GM12878 (cell line): ENCODE measurements around the gene TIMD4. TPM values are rescaled to one million over a fixed set of nuclear protein-coding genes. Genes with fewer than 3 reads are reported as not detected.

Source experiments
- ATAC-seq: fragments of 200-7000 bp; cut with Tn5 transposase; 3 replicates; pipeline ENCODE4 v1.9.1; 2020; ENCODE audit warnings: mild to moderate bottlenecking, moderate library complexity
- BruUV-seq: library from RNA; stranded (reverse); fragments of 400-500 nt; replicated peaks from 2 replicates; lab custom pipeline; 2021; lab: Mats Ljungman, UMichigan
- CTCF ChIA-PET: fragments of 300-600 bp; sonication (Branson Sonifier 250); formaldehyde crosslinking; extraction: SDS; loops from one replicate; lab custom pipeline; 2021; ENCODE audit warnings: inconsistent platforms; lab: Yijun Ruan, JAX
- POLR2A ChIA-PET: fragments of 350-600 bp; formaldehyde crosslinking; extraction: SDS; loops from one replicate; lab custom pipeline; 2021; ENCODE audit warnings: inconsistent platforms; lab: Charles Lee
- RAD21 ChIA-PET: fragments of 300-600 bp; sonication (Branson Sonifier 250); formaldehyde crosslinking; loops from one replicate; lab custom pipeline; 2023; ENCODE audit warnings: antibody characterized with exemption; ENCODE audit not compliant: unreplicated experiment; lab: Charles Lee
- SMC1A ChIA-PET: fragments of 300-600 bp; sonication (Branson Sonifier 250); formaldehyde crosslinking; loops from one replicate; lab custom pipeline; 2023; ENCODE audit not compliant: unreplicated experiment, uncharacterized antibody; lab: Charles Lee
- DNase-seq: peaks from one replicate; pipeline ENCODE4 v3.0.0-alpha.2; 2011; ENCODE audit warnings: low read depth, low spot score
- FAIRE-seq: peaks from 3 replicates; lab custom pipeline; 2011; peaks lifted over from hg19 to GRCh38; lab: Jason Lieb, UNC
- H2AFZ ChIP-seq: 2 replicates; pipeline ENCODE4 v1.6.0; 2011; ENCODE audit warnings: low read depth, low read length, control low read depth; ENCODE audit not compliant: control insufficient read depth
- H3K27ac ChIP-seq: 2 replicates; pipeline ENCODE4 v1.5.1; 2011; ENCODE audit warnings: control low read depth; ENCODE audit not compliant: control insufficient read depth, insufficient read depth
- H3K27me3 ChIP-seq, 2 experiments: replicated peaks in 1 of 2; 2 replicates each; pipeline versions ENCODE4 v1.6.0 to v1.6.1; 2011; ENCODE audit warnings: low read length in 1 of 2; ENCODE audit not compliant: control insufficient read depth in 2 of 2, insufficient read depth in 2 of 2
- H3K36me3 ChIP-seq, 2 experiments: 2 replicates each; pipeline ENCODE4 v1.5.1; 2011; ENCODE audit warnings: low read length in 1 of 2; ENCODE audit not compliant: control insufficient read depth in 2 of 2, insufficient read depth in 2 of 2
- H3K4me1 ChIP-seq: 2 replicates; pipeline ENCODE4 v1.6.1; 2011; ENCODE audit warnings: mild to moderate bottlenecking, low read length, moderate library complexity, mixed read lengths; ENCODE audit not compliant: control insufficient read depth, insufficient read depth
- H3K4me2 ChIP-seq: 2 replicates; pipeline ENCODE4 v1.6.0; 2011; ENCODE audit warnings: control low read depth; ENCODE audit not compliant: control insufficient read depth, insufficient read depth
- H3K4me3 ChIP-seq: fragments of 200-600 bp; sonication (generic); 2 replicates; pipeline ENCODE4 v1.5.1; 2016
- H3K79me2 ChIP-seq: 2 replicates; pipeline ENCODE4 v1.6.0; 2011; ENCODE audit warnings: low read length; ENCODE audit not compliant: control insufficient read depth, insufficient read depth
- H3K9ac ChIP-seq: 2 replicates; pipeline ENCODE4 v1.8.0; 2011; ENCODE audit warnings: low read length, control low read depth, mixed read lengths; ENCODE audit not compliant: control insufficient read depth, insufficient read depth
- H3K9me3 ChIP-seq: replicated peaks from 3 replicates; pipeline ENCODE4 v1.5.1; 2011; ENCODE audit warnings: mild to moderate bottlenecking, low read length; ENCODE audit not compliant: control insufficient read depth, insufficient read depth
- H4K20me1 ChIP-seq: 2 replicates; pipeline ENCODE4 v1.6.0; 2011; ENCODE audit not compliant: control insufficient read depth, insufficient read depth
- BCL11A ChIP-seq: IDR thresholded peaks from 2 replicates; pipeline ENCODE4 v1.6.1; 2011; ENCODE audit warnings: low read depth, low read length
- EP300 ChIP-seq, 2 experiments: fragments of 150-350 bp in 1 of 2; IDR thresholded peaks; 2 replicates each; pipeline ENCODE4 v1.6.1; 2011 to 2012; ENCODE audit warnings: low read depth in 2 of 2, low read length in 2 of 2, borderline replicate concordance in 1 of 2, improper control_type of control experiment in 1 of 2, inconsistent platforms in 1 of 2; ENCODE audit not compliant: control insufficient read depth in 1 of 2
- POLR2A ChIP-seq: IDR thresholded peaks from 2 replicates; pipeline ENCODE4 v1.6.1; 2011; ENCODE audit warnings: low read depth, mild to moderate bottlenecking, low read length
- TCF7 ChIP-seq: IDR thresholded peaks from 2 replicates; pipeline ENCODE4 v1.6.1; 2014; ENCODE audit warnings: antibody characterized with exemption, borderline replicate concordance
- ZNF217 ChIP-seq: fragments of 450-650 bp; IDR thresholded peaks from 2 replicates; pipeline ENCODE4 v1.6.1; 2017; ENCODE audit warnings: antibody characterized with exemption, mild to moderate bottlenecking
- ZNF24 ChIP-seq: fragments of 450-650 bp; IDR thresholded peaks from 2 replicates; pipeline ENCODE4 v1.6.1; 2017; ENCODE audit warnings: antibody characterized with exemption, mild to moderate bottlenecking
- WGBS: methylation state at CpG from one replicate; pipeline ENCODE4 v1.1.6; 2016; ENCODE audit warnings: low lambda C conversion rate; ENCODE audit not compliant: insufficient replicate concordance, insufficient coverage; ENCODE audit errors: missing lambda C conversion rate; 5-methylcytosine and 5-hydroxymethylcytosine counted together
- in situ Hi-C: fragments of 300-500 bp; cut with MboI; formaldehyde crosslinking; loops from 9 replicates; pipeline ENCODE4 v1.14.3; 2018; ENCODE audit warnings: mixed read lengths
- intact Hi-C: fragments of 100-400 bp; cut with micrococcal nuclease; formaldehyde crosslinking; loops from one replicate; pipeline ENCODE4 v1.14.2; 2022; ENCODE audit not compliant: unreplicated experiment
- polyA plus RNA-seq, 11 experiments: library from polyadenylated mRNA; depleted of rRNA in 4 of 11; unstranded in 6 of 11; stranded (reverse) in 5 of 11; fragments of >200 nt; fragmentation: Nextera tagmentation in 4 of 11; fragmentation: Illumina TruSeq in 1 of 11; extraction: Ambion mirVana in 4 of 11; extraction: Trizol in 1 of 11; gene quantifications; 1 replicate in 1 of 11; 2 replicates in 10 of 11; pipeline versions ENCODE4 v1.2.1 to v1.2.3, GENCODE V29; 2011 to 2016; ENCODE audit warnings: inconsistent platforms in 2 of 11, missing spikeins in 2 of 11, low read depth in 1 of 11
- total RNA-seq, 4 experiments: library from RNA; depleted of rRNA in 3 of 4; stranded (reverse); fragments of >200 nt in 3 of 4; fragmentation: Illumina TruSeq in 1 of 4; extraction: Trizol in 1 of 4; gene quantifications; 2 replicates each; pipeline versions ENCODE4 v1.2.1 to v1.2.3, GENCODE V29; 2013 to 2021
- TF ChIP-seq, protein P1 (sequence below): fragments of 450-650 bp; IDR thresholded peaks from 2 replicates; pipeline ENCODE4 v1.6.1; 2017; ENCODE audit warnings: low read depth, mild to moderate bottlenecking, moderate library complexity
- TF ChIP-seq, protein P2 (sequence below): fragments of 450-650 bp; IDR thresholded peaks from 2 replicates; pipeline ENCODE4 v1.6.1; 2017; ENCODE audit warnings: mild to moderate bottlenecking
- TF ChIP-seq, protein P3 (sequence below): fragments of 450-650 bp; IDR thresholded peaks from 2 replicates; pipeline ENCODE4 v1.6.1; 2017; ENCODE audit warnings: mild to moderate bottlenecking, low read depth, inconsistent platforms; ENCODE audit not compliant: poor library complexity, severe bottlenecking
- TF ChIP-seq, protein P4 (sequence below): fragments of 450-650 bp; IDR thresholded peaks from 2 replicates; pipeline ENCODE4 v1.6.1; 2016; ENCODE audit warnings: mild to moderate bottlenecking

The TIMD4 gene
- total and polyA plus RNA-seq, 10 of the 15 experiments (the other 5 are each of a cell fraction or from before 2014, with no cell fraction given): 1.3 to 15.4 (median 5.3) TPM

DNA sequence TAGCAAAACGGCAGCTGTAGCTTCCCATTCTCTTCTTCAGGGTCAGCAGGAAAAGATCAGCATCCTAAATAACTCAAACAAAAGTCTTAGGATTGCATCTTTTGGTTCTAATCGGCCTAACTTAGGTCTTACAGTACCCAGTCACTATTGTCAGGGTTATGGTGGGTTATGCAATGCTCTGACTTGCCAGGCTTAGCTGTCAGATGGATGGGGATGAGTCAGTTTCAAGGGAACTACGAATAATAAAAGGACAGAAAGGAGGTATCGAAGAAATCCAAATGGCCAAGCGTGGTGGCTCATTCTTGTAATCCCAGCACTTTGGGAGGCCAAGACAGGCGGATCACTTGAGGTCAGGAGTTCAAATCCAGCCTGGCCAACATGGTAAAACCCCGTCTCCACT, 66.5 kb downstream of the TIMD4 start (continued):
- TF ChIP-seq, protein P1, sequence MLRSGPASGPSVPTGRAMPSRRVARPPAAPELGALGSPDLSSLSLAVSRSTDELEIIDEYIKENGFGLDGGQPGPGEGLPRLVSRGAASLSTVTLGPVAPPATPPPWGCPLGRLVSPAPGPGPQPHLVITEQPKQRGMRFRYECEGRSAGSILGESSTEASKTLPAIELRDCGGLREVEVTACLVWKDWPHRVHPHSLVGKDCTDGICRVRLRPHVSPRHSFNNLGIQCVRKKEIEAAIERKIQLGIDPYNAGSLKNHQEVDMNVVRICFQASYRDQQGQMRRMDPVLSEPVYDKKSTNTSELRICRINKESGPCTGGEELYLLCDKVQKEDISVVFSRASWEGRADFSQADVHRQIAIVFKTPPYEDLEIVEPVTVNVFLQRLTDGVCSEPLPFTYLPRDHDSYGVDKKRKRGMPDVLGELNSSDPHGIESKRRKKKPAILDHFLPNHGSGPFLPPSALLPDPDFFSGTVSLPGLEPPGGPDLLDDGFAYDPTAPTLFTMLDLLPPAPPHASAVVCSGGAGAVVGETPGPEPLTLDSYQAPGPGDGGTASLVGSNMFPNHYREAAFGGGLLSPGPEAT: no peak
- no peak for TF ChIP-seq EP300 (IDR thresholded peaks at IDR 0.05; ENCODE audit: borderline replicate concordance in 1 of 2, control insufficient read depth in 1 of 2, low read depth in 2 of 2, low read length in 2 of 2)
- TF ChIP-seq, protein P2, sequence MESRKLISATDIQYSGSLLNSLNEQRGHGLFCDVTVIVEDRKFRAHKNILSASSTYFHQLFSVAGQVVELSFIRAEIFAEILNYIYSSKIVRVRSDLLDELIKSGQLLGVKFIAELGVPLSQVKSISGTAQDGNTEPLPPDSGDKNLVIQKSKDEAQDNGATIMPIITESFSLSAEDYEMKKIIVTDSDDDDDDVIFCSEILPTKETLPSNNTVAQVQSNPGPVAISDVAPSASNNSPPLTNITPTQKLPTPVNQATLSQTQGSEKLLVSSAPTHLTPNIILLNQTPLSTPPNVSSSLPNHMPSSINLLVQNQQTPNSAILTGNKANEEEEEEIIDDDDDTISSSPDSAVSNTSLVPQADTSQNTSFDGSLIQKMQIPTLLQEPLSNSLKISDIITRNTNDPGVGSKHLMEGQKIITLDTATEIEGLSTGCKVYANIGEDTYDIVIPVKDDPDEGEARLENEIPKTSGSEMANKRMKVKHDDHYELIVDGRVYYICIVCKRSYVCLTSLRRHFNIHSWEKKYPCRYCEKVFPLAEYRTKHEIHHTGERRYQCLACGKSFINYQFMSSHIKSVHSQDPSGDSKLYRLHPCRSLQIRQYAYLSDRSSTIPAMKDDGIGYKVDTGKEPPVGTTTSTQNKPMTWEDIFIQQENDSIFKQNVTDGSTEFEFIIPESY: no peak
- TF ChIP-seq, protein P3, sequence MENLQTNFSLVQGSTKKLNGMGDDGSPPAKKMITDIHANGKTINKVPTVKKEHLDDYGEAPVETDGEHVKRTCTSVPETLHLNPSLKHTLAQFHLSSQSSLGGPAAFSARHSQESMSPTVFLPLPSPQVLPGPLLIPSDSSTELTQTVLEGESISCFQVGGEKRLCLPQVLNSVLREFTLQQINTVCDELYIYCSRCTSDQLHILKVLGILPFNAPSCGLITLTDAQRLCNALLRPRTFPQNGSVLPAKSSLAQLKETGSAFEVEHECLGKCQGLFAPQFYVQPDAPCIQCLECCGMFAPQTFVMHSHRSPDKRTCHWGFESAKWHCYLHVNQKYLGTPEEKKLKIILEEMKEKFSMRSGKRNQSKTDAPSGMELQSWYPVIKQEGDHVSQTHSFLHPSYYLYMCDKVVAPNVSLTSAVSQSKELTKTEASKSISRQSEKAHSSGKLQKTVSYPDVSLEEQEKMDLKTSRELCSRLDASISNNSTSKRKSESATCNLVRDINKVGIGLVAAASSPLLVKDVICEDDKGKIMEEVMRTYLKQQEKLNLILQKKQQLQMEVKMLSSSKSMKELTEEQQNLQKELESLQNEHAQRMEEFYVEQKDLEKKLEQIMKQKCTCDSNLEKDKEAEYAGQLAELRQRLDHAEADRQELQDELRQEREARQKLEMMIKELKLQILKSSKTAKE: no peak

DNA sequence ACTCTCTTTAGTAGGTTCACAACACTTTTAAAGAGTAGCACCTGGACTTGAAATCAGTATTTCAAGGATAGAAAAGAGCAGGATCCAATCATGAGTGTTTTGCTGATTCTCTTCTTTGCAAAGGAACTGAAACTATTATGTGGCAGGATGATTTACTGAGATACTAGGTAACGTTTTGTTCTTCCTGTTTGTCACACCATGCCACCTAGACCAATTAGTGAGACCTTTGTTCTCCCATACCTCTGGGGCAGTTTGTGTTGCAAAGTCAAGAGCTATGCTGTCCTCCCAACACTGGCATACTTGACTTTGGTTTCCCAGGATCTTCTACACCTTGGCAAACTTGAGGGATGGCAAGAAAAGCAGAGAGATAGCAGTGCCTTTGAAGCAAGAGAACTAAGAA, 69.5 kb downstream of the TIMD4 start:
- H3K9ac ChIP-seq: no peak overlapping the region
- H3K36me3 ChIP-seq: no peaks in the 10 kb centered on the region
- no peaks in the 10 kb centered on the region for H3K9me3 ChIP-seq
- no peaks in the 10 kb centered on the region for H3K79me2 ChIP-seq
- in situ Hi-C loops (no loop called here), intact Hi-C loops (loop anchor here (2.0 kb wide), 2 partner anchors 27 to 41 kb away; no protein-coding TSS in a partner anchor)
- peak overlapping the region; percentile 47; the same call in 1 of the 2 replicates for H3K27ac ChIP-seq
- H2AFZ ChIP-seq: peak overlapping the region; percentile 78
- H3K4me1 ChIP-seq: peaks cover 23% of the 10 kb centered on the region
- WGBS: 4% methylated on average over 1 of the region's 1 CpG
- DNase-seq (peak; percentile 52), FAIRE-seq (peak; percentile 52), ATAC-seq (peak; percentile 82)
- no peaks in the 10 kb centered on the region for H4K20me1 ChIP-seq
- H3K4me3 ChIP-seq: no peak overlapping the region
- ChIA-PET POLR2A (interaction anchor here (0.7 to 3.8 kb wide), 5 partner anchors 20 to 27 kb away, joined by 3 to 17 read pairs (median 4); no protein-coding TSS in a partner anchor), CTCF (interaction anchor here (1.1 to 4.1 kb wide), 9 partner anchors 10 to 238 kb away, joined by 3 to 26 read pairs (median 6); no protein-coding TSS in a partner anchor), RAD21 (interaction anchor here (1.2 to 10.8 kb wide), 7 partner anchors 13 to 249 kb away, joined by 3 to 218 read pairs (median 10); partner anchors contain the start of gene MED7), SMC1A (interaction anchor here (0.7 to 5.3 kb wide), 12 partner anchors 8 to 239 kb away, joined by 3 to 53 read pairs (median 8); no protein-coding TSS in a partner anchor)
- no peaks in the 10 kb centered on the region for H3K27me3 ChIP-seq
- peak overlapping the region; percentile 1; the same call in 1 of the 2 replicates for H3K4me2 ChIP-seq
- no TSS peak for BruUV-seq
- TF ChIP-seq TCF7 (no peak), BCL11A (peak; percentile 51; the same call in 1 of the 2 replicates), ZNF24 (peak; percentile 28; the same call in 1 of the 2 replicates), ZNF217 (peak; percentile 73), POLR2A (no peak)
- TF ChIP-seq, protein P4, sequence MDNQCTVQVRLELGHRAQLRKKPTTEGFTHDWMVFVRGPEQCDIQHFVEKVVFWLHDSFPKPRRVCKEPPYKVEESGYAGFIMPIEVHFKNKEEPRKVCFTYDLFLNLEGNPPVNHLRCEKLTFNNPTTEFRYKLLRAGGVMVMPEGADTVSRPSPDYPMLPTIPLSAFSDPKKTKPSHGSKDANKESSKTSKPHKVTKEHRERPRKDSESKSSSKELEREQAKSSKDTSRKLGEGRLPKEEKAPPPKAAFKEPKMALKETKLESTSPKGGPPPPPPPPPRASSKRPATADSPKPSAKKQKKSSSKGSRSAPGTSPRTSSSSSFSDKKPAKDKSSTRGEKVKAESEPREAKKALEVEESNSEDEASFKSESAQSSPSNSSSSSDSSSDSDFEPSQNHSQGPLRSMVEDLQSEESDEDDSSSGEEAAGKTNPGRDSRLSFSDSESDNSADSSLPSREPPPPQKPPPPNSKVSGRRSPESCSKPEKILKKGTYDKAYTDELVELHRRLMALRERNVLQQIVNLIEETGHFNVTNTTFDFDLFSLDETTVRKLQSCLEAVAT: 0 out of 2 replicates have a peak, but pooled peaks have one; percentile 32
